HTERT RPE-1 (cell line): Measurements from ENCODE around the gene GOPC.
"Not testable (repeated sequence)": the region's sequence is repeated elsewhere in the genome, so short reads cannot be mapped to it uniquely, and the experiment has no call there.

Experiments used
- in situ Hi-C: fragments of 300-500 bp; cut with MboI; formaldehyde crosslinking; loops from 4 replicates; pipeline ENCODE4 v1.14.3; 2020; ENCODE audit warnings: low sequenced_read_pairs

GOPC gene

DNA sequence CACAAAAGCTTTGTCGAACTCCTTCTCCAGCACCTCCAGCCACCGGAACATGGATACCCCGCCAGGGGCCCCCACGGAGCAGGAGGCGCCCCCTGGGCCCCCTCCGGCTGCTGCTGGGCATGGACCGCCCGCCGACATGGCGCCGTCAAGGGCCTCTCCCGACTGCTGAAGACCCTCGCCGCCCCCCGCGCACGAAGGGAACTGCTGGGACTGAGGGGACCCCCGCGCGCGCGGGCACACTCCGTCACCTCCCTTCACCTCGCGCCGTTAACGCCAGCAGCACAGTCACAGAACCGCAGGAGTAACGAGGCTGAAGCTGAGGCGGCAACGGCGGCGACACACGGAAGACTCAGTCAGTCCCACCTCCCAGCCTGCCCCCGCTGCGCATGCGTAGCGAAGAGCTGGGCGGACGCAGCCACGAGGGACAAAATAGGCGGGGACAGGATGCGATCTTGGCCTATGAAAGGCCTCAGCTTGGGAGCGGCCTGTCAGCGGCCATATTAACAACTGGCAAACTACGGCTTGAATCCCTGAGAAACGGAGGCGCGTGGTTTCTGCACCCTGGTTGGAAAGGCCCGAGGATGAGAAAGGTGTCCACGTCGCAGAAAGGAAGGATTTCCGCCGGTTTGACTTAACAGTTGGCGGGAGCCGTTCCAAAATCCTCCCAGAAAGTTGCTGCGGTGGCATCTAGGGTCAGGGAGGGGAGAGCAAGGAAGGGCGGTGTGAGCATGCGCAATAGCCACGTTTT is at the start of gene GOPC:
TSS of gene GOPC (minus strand) at position 361 of the 748 bp plus-strand sequence. CDS start at position 138, 223 bp downstream.
- in situ Hi-C loops = no loop called here

DNA sequence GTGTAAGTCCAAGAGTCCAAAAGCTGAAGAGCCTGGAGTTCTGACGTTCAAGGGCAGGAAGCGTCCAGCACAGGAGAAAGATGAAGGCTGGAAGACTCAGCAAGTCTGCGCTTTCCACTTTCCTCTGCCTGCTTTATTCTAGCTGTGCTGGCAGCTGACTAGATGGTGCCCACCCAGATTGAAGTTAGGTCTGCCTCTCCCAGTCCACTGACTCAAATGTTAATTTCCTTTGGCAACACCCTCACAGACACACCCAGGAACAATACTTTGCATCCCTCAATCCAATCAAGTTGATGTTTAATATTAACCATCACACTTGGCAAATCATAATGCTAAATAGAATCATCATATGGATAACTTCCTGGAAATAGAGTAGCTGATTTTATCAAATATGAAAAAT is 49.7 kb upstream of the GOPC start:
- in situ Hi-C loops = not testable (repeated sequence)

DNA sequence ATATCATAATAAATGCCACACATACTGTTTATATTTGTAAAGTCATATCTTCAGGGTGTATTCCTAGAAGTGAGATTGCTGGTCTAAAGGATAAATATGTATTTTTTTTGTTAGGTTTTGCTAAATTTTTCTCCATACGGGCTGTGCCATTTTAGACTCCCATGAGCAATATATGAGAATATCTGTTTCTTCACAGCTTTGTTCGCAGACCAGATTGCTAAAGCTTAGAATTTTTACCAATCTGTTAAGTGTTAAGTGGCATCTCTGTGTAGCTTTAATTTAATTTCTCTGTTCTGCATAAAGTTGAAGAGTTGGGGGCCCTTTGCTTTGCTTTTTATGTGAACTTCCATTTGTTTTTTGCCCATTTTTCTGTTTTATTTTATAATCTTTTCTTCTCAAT is 40.7 kb upstream of the GOPC start:
- in situ Hi-C loops = no loop called here

DNA sequence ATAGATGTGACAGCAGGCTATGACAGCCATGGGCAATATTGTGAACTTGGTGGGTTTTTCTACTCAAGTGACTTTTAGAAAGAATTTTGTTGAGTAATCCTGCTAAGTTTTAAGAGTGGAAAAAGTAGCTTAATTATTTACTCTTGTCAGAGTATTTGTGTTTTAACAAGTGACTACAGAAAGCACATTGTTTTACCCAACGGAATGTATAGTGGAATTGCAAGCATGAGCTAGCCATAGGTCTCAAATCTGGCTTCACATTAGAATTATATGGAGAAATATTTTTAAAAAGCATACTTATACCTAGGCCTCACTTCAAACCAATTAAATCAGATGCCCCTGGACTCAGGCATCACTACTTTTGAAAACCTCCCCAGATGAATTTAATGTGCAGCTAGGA is 35.5 kb upstream of the GOPC start:
- in situ Hi-C loops = no loop called here

DNA sequence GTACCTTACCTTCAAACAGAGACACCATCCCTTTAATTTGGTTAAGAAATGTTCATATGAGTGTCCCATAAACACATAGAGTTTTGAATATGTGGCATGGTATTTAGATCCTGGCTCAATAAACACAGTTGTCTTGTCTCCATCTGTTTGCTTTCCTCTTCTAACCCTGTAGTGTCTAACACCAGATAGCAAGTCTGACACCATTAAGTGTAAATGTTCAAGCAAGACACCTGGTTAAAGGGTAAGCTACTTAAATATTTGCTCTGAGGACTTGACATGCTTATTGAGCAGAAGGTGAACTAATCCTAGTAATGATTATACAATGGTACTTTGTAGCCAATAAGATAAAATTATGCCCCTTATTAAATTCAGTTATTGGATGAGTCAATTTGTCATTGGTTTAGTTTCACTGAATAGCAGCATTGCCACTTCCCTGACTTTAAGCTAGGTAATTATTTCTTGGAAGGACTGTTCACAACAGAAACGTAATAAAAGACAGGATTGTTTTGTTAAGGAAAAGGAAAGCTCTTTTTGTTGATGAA is 26.9 kb upstream of the GOPC start:
- in situ Hi-C loops = no loop called here

DNA sequence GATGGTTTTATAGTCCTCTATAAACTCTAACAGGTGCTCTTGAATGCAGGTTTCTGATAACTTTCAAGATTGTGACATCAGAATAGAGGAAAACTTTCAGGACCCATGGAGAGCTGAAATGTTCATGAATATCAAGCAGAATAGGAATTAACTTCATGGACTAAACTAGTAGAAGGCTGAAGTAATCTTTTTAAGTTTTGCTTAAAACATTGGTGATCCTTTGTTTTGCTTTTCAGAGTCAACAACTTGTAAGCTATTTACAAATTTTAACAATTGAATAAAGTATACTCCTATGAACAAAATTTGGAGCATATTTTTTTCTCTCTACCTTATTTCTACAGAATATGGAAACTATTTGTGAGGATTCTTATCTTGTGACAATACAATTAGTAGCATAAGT is 25.2 kb upstream of the GOPC start:
- in situ Hi-C loops = no loop called here

DNA sequence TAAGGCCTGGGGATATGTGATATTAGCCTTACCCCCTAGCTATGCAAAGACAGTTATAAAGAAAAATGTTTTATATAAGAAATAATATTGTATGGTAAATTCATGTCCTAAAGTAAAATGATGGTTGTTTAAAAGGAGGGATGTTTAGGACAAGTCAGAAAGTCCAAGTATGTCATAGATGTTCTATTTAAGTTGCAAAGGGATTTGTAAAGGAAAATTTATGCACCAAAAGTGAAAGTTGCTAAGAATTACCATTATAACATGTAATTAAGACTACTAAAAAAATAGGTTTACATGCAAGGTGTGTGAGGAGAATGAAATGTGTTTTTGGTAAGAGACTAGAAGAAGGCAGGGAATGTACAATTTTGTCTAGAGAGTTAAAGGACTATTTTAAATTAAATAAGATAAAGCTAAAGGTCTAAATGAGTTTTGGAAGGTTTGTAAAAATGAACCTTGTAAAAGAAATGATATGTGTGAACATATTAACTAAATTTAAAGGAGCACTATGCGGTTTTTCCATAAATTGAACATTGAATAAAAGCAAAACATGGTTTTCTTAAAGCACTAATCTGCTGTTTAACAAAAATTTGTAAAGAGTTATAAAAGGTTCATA is 22.7 kb upstream of the GOPC start:
- in situ Hi-C loops = no loop called here

DNA sequence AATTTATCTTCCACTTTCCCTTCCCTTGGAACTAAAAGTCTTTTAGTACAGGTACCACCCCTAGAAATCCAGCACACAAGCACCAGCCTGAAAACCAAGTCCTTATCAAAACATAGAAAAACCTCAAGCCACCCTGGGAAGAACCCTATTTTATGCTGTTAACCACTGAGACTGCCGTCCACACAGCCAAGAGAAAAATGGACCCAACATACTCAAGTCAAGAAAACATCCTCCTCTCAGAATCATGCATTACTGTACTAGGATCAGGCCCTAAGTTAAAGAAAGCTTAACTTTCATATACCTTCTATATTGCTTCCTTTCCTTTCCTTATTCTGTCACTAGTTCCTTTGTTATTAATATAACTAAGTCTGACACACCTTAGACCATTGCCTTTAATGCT is 16.9 kb upstream of the GOPC start:
- in situ Hi-C loops = no loop called here

DNA sequence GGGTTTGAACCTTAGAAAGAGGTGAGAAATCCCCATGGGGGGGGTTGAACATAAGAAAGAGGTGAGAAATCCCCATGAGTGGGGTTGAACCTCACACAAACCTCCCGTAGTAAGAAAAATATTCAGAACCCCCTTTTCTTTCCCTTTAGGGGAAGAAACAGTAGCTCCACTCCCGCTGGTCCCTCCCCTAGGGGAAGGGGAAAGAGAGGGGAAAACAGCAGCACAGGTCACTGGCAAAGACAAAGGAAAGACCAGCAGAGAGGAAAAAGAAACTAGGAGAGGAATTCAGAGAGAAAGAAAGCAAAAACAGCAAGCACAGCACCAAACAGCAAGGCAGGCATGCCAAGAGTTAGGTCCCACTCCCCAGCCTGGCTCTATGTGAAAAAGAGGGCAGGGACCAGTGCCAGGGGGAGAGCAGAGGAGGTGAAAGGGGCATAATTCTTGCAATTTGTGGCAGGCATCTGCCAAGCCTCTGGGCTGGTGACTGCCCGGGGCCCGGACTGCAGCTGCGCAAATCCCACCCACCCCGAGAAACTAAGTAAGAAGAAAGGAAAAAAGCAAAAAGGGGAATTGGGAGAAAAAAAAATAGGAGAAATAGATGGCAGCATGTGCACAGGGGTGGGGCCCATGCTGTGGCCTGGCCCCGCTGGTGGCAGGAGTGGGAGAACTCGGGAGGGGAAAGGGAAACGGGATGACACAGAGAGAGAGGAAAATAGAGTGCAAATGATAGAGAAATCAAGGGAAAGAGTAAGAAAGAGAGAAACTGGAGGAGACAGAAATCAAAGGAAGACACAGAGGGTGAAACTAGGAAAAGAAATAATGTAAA is 15.1 kb upstream of the GOPC start:
- in situ Hi-C loops = no loop called here

DNA sequence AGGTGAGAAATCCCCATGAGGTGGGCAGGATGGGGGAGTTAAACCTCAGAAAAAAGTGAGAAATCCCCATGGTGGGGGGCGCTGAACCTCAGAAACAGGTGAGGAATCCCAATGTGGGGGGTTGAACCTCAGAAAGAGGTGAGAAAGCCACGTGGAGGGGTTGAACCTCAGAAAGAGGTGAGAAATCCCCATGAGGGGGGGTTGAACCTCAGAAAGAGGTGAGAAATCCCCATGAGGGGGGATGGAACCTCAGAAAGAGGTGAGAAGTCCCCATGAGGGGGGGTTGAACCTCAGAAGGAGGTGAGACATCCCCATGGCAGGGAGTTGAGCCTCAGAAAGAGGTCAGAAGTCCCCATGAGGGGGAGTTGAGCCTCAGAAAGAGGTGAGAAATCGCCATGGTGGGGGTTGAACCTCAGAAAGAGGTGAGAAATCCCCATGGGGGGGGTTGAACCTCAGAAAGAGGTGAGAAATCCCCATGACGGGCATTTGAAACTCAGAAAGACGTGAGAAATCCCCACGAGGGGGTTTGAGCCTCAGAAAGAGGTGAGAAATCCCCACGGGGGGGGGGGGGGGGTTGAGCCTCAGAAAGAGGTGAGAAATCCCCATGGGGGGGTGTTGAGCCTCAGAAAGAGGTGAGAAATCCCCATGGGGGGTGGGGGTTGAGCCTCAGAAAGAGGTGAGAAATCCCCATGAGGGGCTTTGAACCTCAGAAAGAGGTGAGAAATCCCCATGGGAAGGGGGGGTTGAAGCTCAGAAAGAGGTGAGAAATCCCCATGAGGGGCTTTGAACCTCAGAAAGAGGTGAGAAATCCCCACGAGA is 14.3 kb upstream of the GOPC start:
- in situ Hi-C loops = no loop called here

DNA sequence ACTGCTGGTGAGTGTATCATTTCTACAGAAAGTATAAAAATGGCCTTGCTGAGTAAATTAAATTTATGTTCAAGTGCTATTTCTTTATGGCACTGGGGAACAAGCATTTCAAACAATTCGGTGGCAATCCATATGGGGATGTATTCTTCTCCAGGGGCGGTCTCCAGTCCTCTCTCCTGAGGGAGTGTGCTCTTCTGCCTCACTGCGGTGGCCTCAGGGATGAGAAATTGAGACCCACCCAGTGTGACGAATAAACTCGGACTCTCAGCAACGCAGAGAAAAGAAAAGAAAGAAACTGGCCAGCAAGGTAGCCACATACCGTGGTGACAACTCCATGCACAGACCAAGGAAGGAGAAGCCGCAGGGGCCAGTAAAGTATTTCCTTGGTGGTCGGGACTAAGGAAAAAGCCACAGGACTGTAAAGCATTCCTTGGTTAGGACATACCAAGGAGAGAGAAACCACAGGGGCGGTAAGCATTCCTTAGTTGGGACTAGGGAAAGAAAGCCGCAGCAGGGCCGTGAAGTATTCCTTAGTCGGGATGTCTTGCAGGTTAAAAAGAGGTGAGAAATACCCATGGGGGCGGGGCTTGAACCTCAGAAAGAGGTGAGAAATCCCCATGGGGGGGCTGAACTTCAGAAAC is 13.6 kb upstream of the GOPC start:
- in situ Hi-C loops = no loop called here

DNA sequence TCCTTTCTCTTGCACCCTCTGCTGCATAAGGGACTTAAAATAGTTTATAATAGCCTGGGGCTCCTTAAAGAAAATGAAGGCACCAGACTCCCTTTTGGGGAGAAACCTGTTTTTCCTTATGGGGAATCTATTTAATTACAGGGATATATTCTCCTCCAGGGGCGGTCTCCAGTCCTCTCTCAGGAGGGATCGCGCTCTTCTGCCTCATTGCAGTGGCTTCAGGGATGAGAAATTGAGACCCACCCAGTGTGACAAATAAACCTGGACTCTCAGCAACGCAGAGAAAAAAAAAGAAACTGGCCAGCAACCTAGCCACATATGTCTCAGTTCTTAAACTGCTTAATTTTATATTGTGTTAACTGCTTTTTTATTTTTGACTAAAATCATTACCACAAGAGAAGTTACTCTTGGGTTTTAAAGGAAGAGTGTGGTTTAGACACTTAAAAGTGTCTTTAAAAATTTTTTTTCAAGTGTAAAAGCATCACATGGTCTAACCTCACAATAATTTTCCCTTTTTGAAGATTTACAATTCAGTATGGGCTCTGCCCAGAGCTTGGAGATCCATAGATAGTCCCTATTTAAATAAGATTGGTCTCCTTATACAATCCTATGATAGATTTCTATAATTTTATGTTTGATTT is 11.7 kb upstream of the GOPC start:
- in situ Hi-C loops = no loop called here

DNA sequence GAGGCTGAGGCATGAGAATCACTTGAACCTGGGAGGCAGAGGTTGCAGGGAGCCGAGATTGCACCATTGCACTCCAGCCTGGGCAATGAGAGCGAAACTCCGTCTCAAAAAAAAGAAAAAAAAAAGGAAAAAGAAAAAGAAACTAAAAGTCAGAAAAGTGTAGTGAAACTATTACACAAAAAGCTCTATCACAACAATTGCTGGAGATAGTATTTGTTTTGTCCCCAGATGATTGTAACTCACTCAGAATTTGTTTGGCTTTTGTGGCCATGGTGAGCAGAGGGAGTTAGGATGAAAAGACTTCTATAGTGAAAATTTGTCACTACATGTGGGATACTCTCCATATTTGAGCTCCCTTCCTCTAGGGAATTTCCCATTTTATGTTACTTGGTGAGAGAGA is 5.2 kb upstream of the GOPC start:
- in situ Hi-C loops = no loop called here

DNA sequence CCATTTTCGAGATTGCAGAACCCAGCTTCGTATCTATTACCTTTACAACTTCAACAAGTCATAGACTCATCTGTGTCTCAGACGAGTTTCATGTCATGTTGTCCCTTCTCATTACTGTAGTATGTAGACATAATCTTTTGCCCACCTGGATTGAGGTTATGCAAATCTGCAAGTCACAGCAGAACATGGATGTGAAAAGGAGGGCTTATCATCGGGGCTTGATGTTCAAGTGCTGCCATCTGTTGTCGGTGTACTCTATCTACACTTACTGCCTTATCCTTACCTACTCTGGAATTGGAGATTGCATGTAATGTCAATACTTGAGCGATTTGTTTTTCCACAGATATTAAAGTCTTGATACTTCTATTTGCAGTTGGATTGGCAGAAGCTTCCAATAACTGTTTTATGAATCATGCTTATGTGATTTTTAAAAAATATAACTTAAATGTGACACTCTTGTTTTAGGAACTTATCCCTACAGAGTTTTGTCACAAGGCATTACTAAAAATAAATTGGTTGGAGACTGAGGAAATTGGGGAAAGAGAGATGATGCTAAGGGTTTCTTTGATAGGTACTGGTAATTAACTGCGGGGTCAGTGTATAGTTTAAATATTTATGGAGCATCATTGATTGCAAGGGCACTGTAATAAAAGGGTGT is 3.0 kb upstream of the GOPC start:
- in situ Hi-C loops = no loop called here

DNA sequence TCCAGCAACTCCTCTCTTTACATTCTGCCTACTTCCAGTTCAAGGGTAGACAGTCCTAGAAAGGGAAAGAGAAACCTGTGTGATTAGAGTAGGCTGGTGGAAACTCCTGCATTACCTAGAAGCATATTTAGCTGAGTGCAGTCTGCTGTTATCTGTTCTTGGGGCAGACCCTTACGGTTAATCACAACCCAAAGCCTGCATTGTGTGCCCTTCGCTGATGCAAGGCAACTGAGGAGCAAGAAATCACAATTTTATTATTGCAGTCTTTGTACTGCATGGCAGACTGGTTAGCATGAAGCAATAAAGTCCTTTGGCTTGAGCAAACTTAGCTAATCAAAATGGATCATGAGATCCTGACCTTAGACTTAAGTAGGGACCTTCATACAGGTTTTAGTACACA is 1.5 kb upstream of the GOPC start:
- in situ Hi-C loops = no loop called here

DNA sequence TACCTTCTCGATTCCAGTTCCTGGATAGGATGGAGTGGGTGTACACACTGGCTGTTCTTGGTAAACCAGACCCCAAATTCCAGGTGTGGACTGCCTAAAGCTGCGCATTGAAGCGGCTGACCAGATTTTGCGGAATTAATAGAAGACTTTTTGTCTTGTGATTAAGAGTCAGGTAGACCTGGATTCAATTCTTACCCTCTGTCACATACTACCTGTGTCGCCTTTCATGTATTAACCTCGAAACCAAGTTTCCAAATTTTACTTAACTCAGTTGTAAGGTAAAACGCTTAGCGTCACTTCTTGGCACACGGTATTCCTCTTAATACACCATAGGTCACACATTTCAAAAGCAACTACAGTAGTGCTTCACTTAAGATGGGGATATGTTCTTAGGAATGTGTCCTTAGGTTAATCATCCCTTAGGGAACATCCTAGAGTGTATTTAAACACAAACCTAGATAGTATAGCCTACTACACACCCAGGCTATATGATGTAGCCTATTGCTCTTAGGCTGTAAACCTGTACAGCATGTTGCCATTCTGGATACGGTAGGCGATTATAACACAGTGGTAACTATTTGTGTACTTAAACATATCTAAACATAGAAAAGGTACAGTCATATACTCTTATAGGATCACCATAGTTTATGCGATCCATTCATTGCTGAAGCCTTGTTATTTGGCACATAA is 733 bp upstream of the GOPC start:
- in situ Hi-C loops = no loop called here

DNA sequence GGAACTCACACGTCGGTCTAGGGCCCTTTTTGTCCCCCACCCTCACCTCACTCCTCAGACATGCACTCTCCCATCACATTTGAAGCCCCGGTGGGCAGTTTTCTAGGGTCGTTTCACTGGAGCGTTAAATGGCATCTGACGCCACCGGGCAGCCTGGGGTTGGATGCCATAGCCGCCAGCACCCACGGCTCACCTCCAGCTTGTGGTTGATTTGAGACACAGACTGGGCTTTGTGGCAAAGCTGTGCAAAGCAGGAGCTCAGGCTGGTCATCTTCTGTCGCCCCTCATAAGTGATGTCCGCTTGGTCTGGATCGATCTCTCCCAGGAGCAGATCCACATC is 530 bp downstream of the GOPC start:
- in situ Hi-C loops = no loop called here

DNA sequence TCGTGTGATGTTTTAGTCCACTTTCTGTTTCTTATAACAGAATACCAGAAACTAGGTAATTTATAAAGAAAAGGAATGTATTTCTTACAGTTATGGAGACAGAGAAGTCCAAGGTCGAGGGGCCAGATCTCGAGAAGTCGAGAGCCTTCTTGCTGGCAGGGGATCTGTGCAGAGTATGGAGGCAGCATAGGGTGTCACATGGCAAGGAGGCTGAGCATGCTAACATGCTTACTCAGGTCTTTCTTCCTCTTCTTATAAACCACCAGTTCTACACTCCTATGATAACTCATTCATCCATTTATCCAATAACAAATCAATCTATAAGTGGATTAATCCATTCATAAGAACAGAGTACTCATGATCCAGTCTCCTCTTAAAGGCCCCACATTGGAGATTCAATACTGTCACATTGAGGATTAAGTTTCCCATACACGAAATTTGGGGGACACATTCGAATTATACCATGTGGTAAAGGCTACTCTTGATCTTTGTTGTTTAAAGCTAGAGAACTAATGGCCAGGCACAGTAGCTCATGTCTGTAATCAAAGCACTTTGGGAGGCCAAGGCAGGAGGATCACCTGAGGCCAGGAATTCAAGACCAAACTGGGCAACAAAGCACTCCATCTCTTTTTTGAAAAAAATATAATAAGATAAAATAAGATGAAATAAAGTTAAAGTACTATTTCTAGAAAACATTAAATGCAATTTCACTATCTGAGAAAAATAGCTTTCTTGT is 2.1 kb downstream of the GOPC start:
- in situ Hi-C loops = no loop called here
